GM12892 (cell line): ENCODE measurements around the gene NLRP9.
"Not testable (repeated sequence)": the region's sequence is repeated elsewhere in the genome, so short reads cannot be mapped to it uniquely, and the experiment has no call there.

Source experiments
- POLR2A ChIP-seq: IDR thresholded peaks from 2 replicates; pipeline ENCODE4 v1.6.1; 2011; ENCODE audit warnings: low read depth, low read length, control low read depth
- POLR2AphosphoS5 ChIP-seq: IDR thresholded peaks from 2 replicates; pipeline ENCODE4 v1.6.1; 2011; ENCODE audit warnings: low read depth, low read length, control low read depth
- TAF1 ChIP-seq: IDR thresholded peaks from 2 replicates; pipeline ENCODE4 v1.6.1; 2011; ENCODE audit warnings: low read depth, mild to moderate bottlenecking, control low read depth, low read length, borderline replicate concordance

DNA sequence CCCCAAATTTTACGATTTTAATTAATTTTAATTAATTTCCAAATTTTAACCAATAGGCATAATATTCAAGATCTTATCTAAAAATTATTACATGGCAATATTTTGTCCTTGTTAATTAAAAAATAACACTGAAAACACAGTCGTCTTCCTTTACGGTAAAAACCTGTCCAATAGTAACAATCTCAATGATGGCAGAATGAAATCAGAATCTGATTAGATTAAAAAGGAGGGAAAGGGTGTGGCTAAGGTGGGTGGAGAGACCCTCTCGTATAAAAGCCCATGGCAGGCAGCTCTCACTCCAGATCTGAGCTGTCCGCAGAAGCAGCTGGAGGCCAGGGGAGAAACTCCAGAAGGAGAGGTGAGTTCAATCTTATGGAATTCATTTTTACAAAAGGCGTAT is 30.6 kb upstream of the NLRP9 start, which contains the start of gene RFPL4AL1:
- TF ChIP-seq POLR2A, TAF1, POLR2AphosphoS5: not testable (repeated sequence)
